Cardiac muscle cell (in vitro differentiated cells and primary cell): ENCODE results near the gene DOCK7. TPM values are rescaled to one million over a fixed set of nuclear protein-coding genes. Genes with fewer than 3 reads are reported as not detected.

ENCODE experiments used
- DNase-seq, 2 donors: peaks; one replicate each; pipeline versions ENCODE4 v3.0.0 to v3.0.0-alpha.2; 2010 to 2017; ENCODE audit warnings: low read depth in 1 of 2, low spot score in 1 of 2
- H3K27ac ChIP-seq: fragments of 200-600 bp; sonication (generic); 2 replicates; pipeline ENCODE4 v1.5.1; 2016
- H3K27me3 ChIP-seq: fragments of 200-600 bp; sonication (generic); 2 replicates; pipeline ENCODE4 v1.6.0; 2016; ENCODE audit warnings: control low read depth
- H3K36me3 ChIP-seq: fragments of 200-600 bp; sonication (generic); 2 replicates; pipeline ENCODE4 v1.5.1; 2016; ENCODE audit warnings: control low read depth
- H3K4me1 ChIP-seq: fragments of 200-600 bp; sonication (generic); 2 replicates; pipeline ENCODE4 v1.8.1; 2017; ENCODE audit warnings: low read depth, mild to moderate bottlenecking, mixed run types
- H3K4me3 ChIP-seq: fragments of 200-600 bp; sonication (generic); 2 replicates; pipeline ENCODE4 v1.5.1; 2016; ENCODE audit warnings: mild to moderate bottlenecking
- H3K9me3 ChIP-seq: fragments of 200-600 bp; sonication (generic); 2 replicates; pipeline ENCODE4 v1.5.1; 2017; ENCODE audit warnings: low read depth, mild to moderate bottlenecking, control low read depth
- CTCF ChIP-seq: IDR thresholded peaks from 2 replicates; pipeline ENCODE4 v1.5.1; 2012; ENCODE audit warnings: low read depth, mild to moderate bottlenecking, low read length
- polyA plus RNA-seq: library from polyadenylated mRNA; unstranded; fragments of >200 nt; fragmentation: Nextera tagmentation; extraction: Ambion mirVana; gene quantifications from 2 replicates; pipeline ENCODE4 v1.2.1, GENCODE V29; 2016
- total RNA-seq: library from RNA; depleted of rRNA; stranded (reverse); fragments of >200 nt; gene quantifications from 2 replicates; pipeline ENCODE4 v1.2.3, GENCODE V29; 2016

The DOCK7 gene
- total and polyA plus RNA-seq, 2 experiments from 2014 or later, result 17.5 to 79.6 TPM

GRCh38 chr1:62438163-62438562 is 250.0 kb downstream of the DOCK7 start:
- H3K4me1 ChIP-seq, result no peaks in the 10 kb centered on the region
- H3K9me3 ChIP-seq, result no peaks in the 10 kb centered on the region
- H3K27me3 ChIP-seq, result no peaks in the 10 kb centered on the region
- no peak for TF ChIP-seq CTCF
- H3K27ac ChIP-seq, result no peak overlapping the region
- no peak for DNase-seq
- H3K4me3 ChIP-seq, result peak overlapping the region; percentile 78
- peaks cover 15% of the 10 kb centered on the region for H3K36me3 ChIP-seq

GRCh38 chr1:62437273-62437940 is 250.8 kb downstream of the DOCK7 start:
- Histone ChIP-seq H3K27me3 (no peaks in the 10 kb centered on the region), H3K27ac (peak overlapping the region; percentile 99), H3K36me3 (peaks cover 8% of the 10 kb centered on the region), H3K9me3 (no peaks in the 10 kb centered on the region), H3K4me1 (no peaks in the 10 kb centered on the region), H3K4me3 (peak overlapping the region; percentile 78)
- peak; percentile 25 to 39 for DNase-seq
- no peak for TF ChIP-seq CTCF

- DNase-seq, result peak; percentile 99 to 100
- Histone ChIP-seq H3K27me3 (no peaks in the 10 kb centered on the region), H3K4me3 (peak within 1 kb of the TSS; percentile 78), H3K36me3 (peaks cover 3% of the 10 kb centered on the region), H3K9me3 (no peaks in the 10 kb centered on the region), H3K27ac (peak within 1 kb of the TSS; percentile 99), H3K4me1 (no peaks in the 10 kb centered on the region)
- no peak for TF ChIP-seq CTCF
Measured at GRCh38 chr1:62436466-62437272, 251.5 kb downstream of the DOCK7 start, which contains the start of gene USP1. TSS of gene USP1 (plus strand) at chr1:62437049. CDS start at chr1:62439868, 2,819 bp downstream.

GRCh38 chr1:62436039-62436465 is 252.1 kb downstream of the DOCK7 start:
- no peaks in the 10 kb centered on the region for H3K9me3 ChIP-seq
- H3K27me3 ChIP-seq, result peaks cover 3% of the 10 kb centered on the region
- TF ChIP-seq CTCF, result no peak
- no peaks in the 10 kb centered on the region for H3K4me1 ChIP-seq
- peaks cover 3% of the 10 kb centered on the region for H3K36me3 ChIP-seq
- no peak for DNase-seq
- peak overlapping the region; percentile 78 for H3K4me3 ChIP-seq
- peak overlapping the region; percentile 99 for H3K27ac ChIP-seq

- Histone ChIP-seq H3K36me3 (peaks cover under 1% of the 10 kb centered on the region), H3K4me1 (no peaks in the 10 kb centered on the region), H3K4me3 (peak overlapping the region; percentile 78), H3K27ac (peak overlapping the region; percentile 99), H3K9me3 (no peaks in the 10 kb centered on the region), H3K27me3 (peaks cover 4% of the 10 kb centered on the region)
- no peak for TF ChIP-seq CTCF
- DNase-seq, result no peak
Measured at GRCh38 chr1:62435231-62436038, 252.8 kb downstream of the DOCK7 start.
